Measurements from ENCODE around the gene RBM39. TPM values are rescaled to one million over a fixed set of nuclear protein-coding genes. Genes with fewer than 3 reads are reported as not detected.

Gene RBM39
- total and polyA plus RNA-seq, 2 of the 13 experiments (the other 11 are each of a cell fraction or from before 2014, with no cell fraction given) = 788 to 920 TPM

GRCh38 chr20:35674921-35675320 lies 67.1 kb downstream of the RBM39 start:
- DNase-seq (ENCODE audit: low spot score) (no peak), ATAC-seq (no peak), FAIRE-seq (no peak)
- intact Hi-C loops (cut with micrococcal nuclease; ENCODE audit: unreplicated experiment) (no loop called here), in situ Hi-C loops (cut with HindIII; ENCODE audit: extremely low pct_ligation_motif_present, low pct_unique_long_range_greater_than_20kb) (no loop called here)
- ChIA-PET POLR2A (interaction anchor here (1.3 to 1.6 kb wide), 2 partner anchors 11 to 28 kb away, joined by 3 to 6 read pairs; partner anchors contain the start of genes CPNE1 and RBM12), CTCF (ENCODE audit: low intra/inter-chr PET ratio, low total read pairs) (no interaction called here)
- H3K9me3 ChIP-seq (ENCODE audit: low read length) = no peaks in the 10 kb centered on the region
- no TSS peak for BruUV-seq (replicated peaks)
- H3K27me3 ChIP-seq (ENCODE audit: control insufficient read depth in 1 of 2, insufficient read depth in 2 of 2, low read length in 2 of 2) = no peaks in the 10 kb centered on the region
- no peaks in the 10 kb centered on the region for H3K4me1 ChIP-seq (ENCODE audit: insufficient read depth, low read length)
- H3K36me3 ChIP-seq (replicated peaks in 1 of 2; ENCODE audit: control insufficient read depth in 1 of 2, insufficient read depth in 2 of 2, low read length in 2 of 2) = peaks cover 19 to 39% of the 10 kb centered on the region in 2 experiments
- no peak overlapping the region for H3K4me3 ChIP-seq (replicated peaks in 1 of 3; ENCODE audit: insufficient read depth in 1 of 3, low read depth in 2 of 3, low read length in 3 of 3)
- no peaks in the 10 kb centered on the region for H4K20me1 ChIP-seq (ENCODE audit: insufficient read depth, low read length)
- H2AFZ ChIP-seq (ENCODE audit: low read length) = no peak overlapping the region
- H3K79me2 ChIP-seq (ENCODE audit: insufficient read depth, low read length) = no peaks in the 10 kb centered on the region
- H3K4me2 ChIP-seq (ENCODE audit: low read depth, low read length) = no peak overlapping the region
- H3K9ac ChIP-seq (ENCODE audit: insufficient read depth, low read depth, low read length) = no peak overlapping the region
- 97% methylated on average over 8 of the region's 8 CpGs for WGBS (ENCODE audit: low lambda C conversion rate)
- TF ChIP-seq PHB2 (IDR thresholded peaks at IDR 0.05; ENCODE audit: partially characterized antibody) = no peak
- TF ChIP-seq ZNF317 (CRISPR knock-in tag; IDR thresholded peaks at IDR 0.05) = no peak
- TF ChIP-seq GATA4 (IDR thresholded peaks at IDR 0.05; ENCODE audit: borderline replicate concordance, low read depth) = no peak
- TF ChIP-seq ZNF564 (CRISPR knock-in tag; IDR thresholded peaks at IDR 0.05) = no peak
- TF ChIP-seq TBX2 (CRISPR knock-in tag; IDR thresholded peaks at IDR 0.05; ENCODE audit: borderline replicate concordance) = no peak
- TF ChIP-seq AFF4 (CRISPR knock-in tag; IDR thresholded peaks at IDR 0.05) = no peak
- TF ChIP-seq, protein P1, sequence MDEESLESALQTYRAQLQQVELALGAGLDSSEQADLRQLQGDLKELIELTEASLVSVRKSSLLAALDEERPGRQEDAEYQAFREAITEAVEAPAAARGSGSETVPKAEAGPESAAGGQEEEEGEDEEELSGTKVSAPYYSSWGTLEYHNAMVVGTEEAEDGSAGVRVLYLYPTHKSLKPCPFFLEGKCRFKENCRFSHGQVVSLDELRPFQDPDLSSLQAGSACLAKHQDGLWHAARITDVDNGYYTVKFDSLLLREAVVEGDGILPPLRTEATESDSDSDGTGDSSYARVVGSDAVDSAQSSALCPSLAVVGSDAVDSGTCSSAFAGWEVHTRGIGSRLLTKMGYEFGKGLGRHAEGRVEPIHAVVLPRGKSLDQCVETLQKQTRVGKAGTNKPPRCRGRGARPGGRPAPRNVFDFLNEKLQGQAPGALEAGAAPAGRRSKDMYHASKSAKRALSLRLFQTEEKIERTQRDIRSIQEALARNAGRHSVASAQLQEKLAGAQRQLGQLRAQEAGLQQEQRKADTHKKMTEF (CRISPR knock-in tag; IDR thresholded peaks at IDR 0.05) = no peak
- TF ChIP-seq NR2C2 (CRISPR knock-in tag; IDR thresholded peaks at IDR 0.05; ENCODE audit: borderline replicate concordance) = no peak
- no peak overlapping the region for H3K27ac ChIP-seq (ENCODE audit: extremely low read length, insufficient read depth, low read length)
